OCI-LY1 (cell line): ENCODE results near the gene RPL37A.

ENCODE experiments used
- H2AFZ ChIP-seq: fragments of 200-600 bp; sonication (generic), shearing (Covaris generic); 2 replicates; pipeline ENCODE4 v1.6.0; 2014; ENCODE audit warnings: antibody characterized with exemption, mild to moderate bottlenecking, low read length
- H3F3A ChIP-seq: fragments of 200-600 bp; sonication (generic), shearing (Covaris generic); 2 replicates; pipeline ENCODE4 v1.6.0; 2014; ENCODE audit warnings: mild to moderate bottlenecking, antibody characterized with exemption, low read length, moderate library complexity; ENCODE audit not compliant: insufficient read depth
- H3K27ac ChIP-seq: fragments of 200-600 bp; sonication (generic); 2 replicates; pipeline ENCODE4 v1.5.1; 2014; ENCODE audit warnings: low read length, mixed run types, mild to moderate bottlenecking, low read depth; ENCODE audit not compliant: poor library complexity, severe bottlenecking
- H3K27me3 ChIP-seq: fragments of 200-600 bp; sonication (generic); 2 replicates; pipeline ENCODE4 v1.6.0; 2014; ENCODE audit warnings: antibody characterized with exemption, mild to moderate bottlenecking, low read length, moderate library complexity; ENCODE audit not compliant: insufficient read depth
- H3K36me3 ChIP-seq: fragments of 200-600 bp; sonication (generic); 2 replicates; pipeline ENCODE4 v1.6.1; 2014; ENCODE audit warnings: mild to moderate bottlenecking, antibody characterized with exemption, low read length, moderate library complexity, mixed read lengths; ENCODE audit not compliant: insufficient read depth
- H3K4me1 ChIP-seq: fragments of 200-600 bp; sonication (generic); 2 replicates; pipeline ENCODE4 v1.5.1; 2014; ENCODE audit warnings: mild to moderate bottlenecking, low read length, moderate library complexity; ENCODE audit not compliant: insufficient read depth, severe bottlenecking
- H3K4me2 ChIP-seq: fragments of 200-600 bp; sonication (generic), shearing (Covaris generic); 2 replicates; pipeline ENCODE4 v1.6.1; 2014; ENCODE audit warnings: low read length
- H3K4me3 ChIP-seq: fragments of 200-600 bp; sonication (generic); 2 replicates; pipeline ENCODE4 v1.5.1; 2014; ENCODE audit warnings: low read length, low read depth, mild to moderate bottlenecking, mixed read lengths; ENCODE audit not compliant: poor library complexity, severe bottlenecking
- H3K79me2 ChIP-seq: fragments of 200-600 bp; shearing (Covaris generic); 2 replicates; pipeline ENCODE4 v1.6.1; 2016; ENCODE audit warnings: mixed run types, low read length, mixed read lengths; ENCODE audit not compliant: insufficient read depth
- H3K9ac ChIP-seq: fragments of 200-600 bp; sonication (generic), shearing (Covaris generic); 2 replicates; pipeline ENCODE4 v1.6.1; 2014; ENCODE audit warnings: mild to moderate bottlenecking, low read length, mixed read lengths
- H3K9me2 ChIP-seq: fragments of 200-600 bp; sonication (generic), shearing (Covaris generic); 2 replicates; pipeline ENCODE4 v1.6.1; 2014; ENCODE audit warnings: low read depth, mild to moderate bottlenecking, low read length, mixed read lengths
- H3K9me3 ChIP-seq: fragments of 200-600 bp; shearing (Covaris generic); 2 replicates; pipeline ENCODE4 v1.6.1; 2014; ENCODE audit warnings: low read length, mixed read lengths
- H4K20me1 ChIP-seq: fragments of 200-600 bp; sonication (generic), shearing (Covaris generic); 2 replicates; pipeline ENCODE4 v1.6.0; 2016; ENCODE audit warnings: mild to moderate bottlenecking, low read length; ENCODE audit not compliant: insufficient read depth
- EZH2 ChIP-seq: fragments of 200-600 bp; sonication (generic), shearing (Covaris generic); IDR thresholded peaks from 2 replicates; pipeline ENCODE4 v1.8.0; 2017; ENCODE audit warnings: borderline replicate concordance, mixed run types, mild to moderate bottlenecking, antibody characterized with exemption, low read length, moderate library complexity, mixed read lengths
- TF ChIP-seq, protein P1 (sequence below): fragments of 200-600 bp; sonication (generic), shearing (Covaris generic); IDR thresholded peaks from 2 replicates; pipeline ENCODE4 v1.5.1; 2017; ENCODE audit warnings: mild to moderate bottlenecking, antibody characterized with exemption, low read length, moderate library complexity, mixed read lengths

The RPL37A gene

DNA sequence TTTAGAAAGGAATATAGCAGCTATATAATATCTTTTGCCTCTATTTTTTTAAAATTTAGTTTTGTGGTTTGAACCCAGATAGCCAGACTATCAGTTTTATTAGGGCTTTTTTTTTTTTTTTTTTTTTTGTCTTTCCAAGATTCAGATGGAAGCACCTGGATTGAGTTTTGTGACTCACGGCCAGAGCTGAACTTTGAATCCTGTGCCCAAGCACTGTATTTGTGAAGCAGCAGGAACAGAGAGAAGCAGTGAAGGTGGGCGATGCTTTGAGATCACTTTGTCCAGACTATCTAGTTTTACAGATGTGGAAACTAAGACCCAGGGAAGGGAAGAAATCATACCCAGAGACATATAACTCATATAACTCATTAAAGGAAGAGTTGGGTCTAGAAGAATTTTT, 33.9 kb downstream of the RPL37A start:
- Histone ChIP-seq H3K79me2 (no peaks in the 10 kb centered on the region), H3K9ac (no peak overlapping the region), H4K20me1 (no peaks in the 10 kb centered on the region), H3F3A (no peaks in the 10 kb centered on the region), H2AFZ (no peak overlapping the region), H3K27ac (no peak overlapping the region), H3K9me3 (no peaks in the 10 kb centered on the region), H3K4me3 (no peak overlapping the region), H3K4me2 (no peak overlapping the region), H3K36me3 (no peaks in the 10 kb centered on the region), H3K9me2 (no peaks in the 10 kb centered on the region), H3K4me1 (no peaks in the 10 kb centered on the region), H3K27me3 (no peaks in the 10 kb centered on the region)
- TF ChIP-seq, protein P1, sequence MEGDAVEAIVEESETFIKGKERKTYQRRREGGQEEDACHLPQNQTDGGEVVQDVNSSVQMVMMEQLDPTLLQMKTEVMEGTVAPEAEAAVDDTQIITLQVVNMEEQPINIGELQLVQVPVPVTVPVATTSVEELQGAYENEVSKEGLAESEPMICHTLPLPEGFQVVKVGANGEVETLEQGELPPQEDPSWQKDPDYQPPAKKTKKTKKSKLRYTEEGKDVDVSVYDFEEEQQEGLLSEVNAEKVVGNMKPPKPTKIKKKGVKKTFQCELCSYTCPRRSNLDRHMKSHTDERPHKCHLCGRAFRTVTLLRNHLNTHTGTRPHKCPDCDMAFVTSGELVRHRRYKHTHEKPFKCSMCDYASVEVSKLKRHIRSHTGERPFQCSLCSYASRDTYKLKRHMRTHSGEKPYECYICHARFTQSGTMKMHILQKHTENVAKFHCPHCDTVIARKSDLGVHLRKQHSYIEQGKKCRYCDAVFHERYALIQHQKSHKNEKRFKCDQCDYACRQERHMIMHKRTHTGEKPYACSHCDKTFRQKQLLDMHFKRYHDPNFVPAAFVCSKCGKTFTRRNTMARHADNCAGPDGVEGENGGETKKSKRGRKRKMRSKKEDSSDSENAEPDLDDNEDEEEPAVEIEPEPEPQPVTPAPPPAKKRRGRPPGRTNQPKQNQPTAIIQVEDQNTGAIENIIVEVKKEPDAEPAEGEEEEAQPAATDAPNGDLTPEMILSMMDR: no peak
- no peak for TF ChIP-seq EZH2

DNA sequence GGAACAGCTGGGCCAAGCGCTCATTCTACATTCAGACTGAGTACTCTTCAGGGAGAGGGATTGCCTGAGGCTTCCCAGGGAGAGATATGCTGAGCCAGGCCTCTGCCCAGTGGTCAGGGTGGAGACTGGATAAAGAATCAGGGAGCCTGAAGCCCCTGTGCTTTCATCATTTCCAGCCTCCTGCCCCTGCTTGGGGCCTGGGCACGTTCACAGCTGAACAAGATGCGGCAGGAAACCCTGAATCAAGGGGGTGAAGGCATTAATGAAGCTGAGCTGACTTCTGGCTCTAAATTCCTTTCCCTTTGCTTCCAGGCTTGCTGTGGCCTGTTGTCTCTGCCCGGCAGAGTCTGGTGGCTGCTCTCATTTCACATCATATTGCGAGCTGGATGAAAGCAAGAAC, 35.0 kb downstream of the RPL37A start:
- H3K27me3 ChIP-seq: no peaks in the 10 kb centered on the region
- no peaks in the 10 kb centered on the region for H3K4me1 ChIP-seq
- H2AFZ ChIP-seq: no peak overlapping the region
- H4K20me1 ChIP-seq: no peaks in the 10 kb centered on the region
- no peaks in the 10 kb centered on the region for H3K79me2 ChIP-seq
- no peak overlapping the region for H3K27ac ChIP-seq
- no peaks in the 10 kb centered on the region for H3K36me3 ChIP-seq
- no peaks in the 10 kb centered on the region for H3K9me3 ChIP-seq
- H3K9me2 ChIP-seq: no peaks in the 10 kb centered on the region
- H3K9ac ChIP-seq: no peak overlapping the region
- no peak overlapping the region for H3K4me3 ChIP-seq
- H3F3A ChIP-seq: no peaks in the 10 kb centered on the region
- no peak overlapping the region for H3K4me2 ChIP-seq
- no peak for TF ChIP-seq EZH2
- TF ChIP-seq, protein P1: no peak

DNA sequence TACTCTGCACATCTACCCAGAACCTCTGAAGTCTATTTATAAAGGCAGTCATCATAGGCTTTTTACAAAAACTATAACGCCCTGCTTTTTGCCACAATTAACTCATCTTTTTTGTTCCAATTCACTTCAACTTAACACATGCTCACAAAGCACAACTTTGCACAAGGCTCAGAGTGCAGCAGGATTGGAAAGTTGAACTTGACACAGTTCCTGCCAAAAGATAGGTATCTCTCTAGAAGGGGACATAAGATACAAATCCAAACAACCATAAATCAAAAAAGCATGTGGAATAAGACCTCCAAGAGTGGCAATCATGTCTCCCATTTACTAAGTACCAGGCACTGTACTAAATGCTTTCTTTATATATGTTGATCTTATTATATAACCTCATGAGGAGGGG, 36.2 kb downstream of the RPL37A start:
- Histone ChIP-seq H3K4me1 (no peaks in the 10 kb centered on the region), H3K9ac (no peak overlapping the region), H3K4me2 (no peak overlapping the region), H3K27me3 (no peaks in the 10 kb centered on the region), H3K4me3 (no peak overlapping the region), H3K36me3 (no peaks in the 10 kb centered on the region), H2AFZ (no peak overlapping the region), H3K79me2 (no peaks in the 10 kb centered on the region), H3K9me2 (no peaks in the 10 kb centered on the region), H3K27ac (no peak overlapping the region), H4K20me1 (no peaks in the 10 kb centered on the region), H3F3A (no peaks in the 10 kb centered on the region), H3K9me3 (no peaks in the 10 kb centered on the region)
- TF ChIP-seq, protein P1: no peak
- TF ChIP-seq EZH2: no peak
